Thyroid gland (tissue), 4 donors: ENCODE data around the gene CA7. TPM values are rescaled to one million over a fixed set of nuclear protein-coding genes. Genes with fewer than 3 reads are reported as not detected.

Experiments
- DNase-seq, 2 donors: peaks; one replicate each; pipeline ENCODE4 v3.0.0-alpha.2; 2019
- H3K27ac ChIP-seq, 3 donors: fragments of 200-600 bp; sonication (generic); 1 replicate in 2 of 3; 2 replicates in 1 of 3; pipeline ENCODE4 v1.5.1; 2016 to 2019; ENCODE audit warnings: mild to moderate bottlenecking in 1 of 3, moderate library complexity in 1 of 3
- H3K27me3 ChIP-seq: fragments of 200-600 bp; sonication (generic); one replicate; pipeline ENCODE4 v1.5.1; 2019
- H3K36me3 ChIP-seq, 2 donors: fragments of 200-600 bp; sonication (generic); one replicate each; pipeline ENCODE4 v1.5.1; 2016 to 2019
- H3K4me1 ChIP-seq, 2 donors: fragments of 200-600 bp; sonication (generic); one replicate each; pipeline ENCODE4 v1.5.1; 2017 to 2019
- H3K4me3 ChIP-seq, 3 donors: fragments of 200-600 bp; sonication (generic); replicated peaks in 1 of 3; 1 replicate in 2 of 3; 2 replicates in 1 of 3; pipeline ENCODE4 v1.5.1; 2016; ENCODE audit warnings: mild to moderate bottlenecking in 1 of 3
- H3K9me3 ChIP-seq: fragments of 200-600 bp; sonication (generic); one replicate; pipeline ENCODE4 v1.5.1; 2017
- CTCF ChIP-seq, 6 experiments: fragments of 200-600 bp in 3 of 6; fragments of 450-650 bp in 3 of 6; sonication (generic) in 3 of 6; IDR thresholded peaks; one replicate each; pipeline ENCODE4 v1.5.1; 2016 to 2019; ENCODE audit warnings: antibody characterized with exemption in 6 of 6, mild to moderate bottlenecking in 2 of 6, inconsistent platforms in 1 of 6, moderate library complexity in 1 of 6
- POLR2A ChIP-seq, 2 donors: fragments of 450-650 bp; IDR thresholded peaks; one replicate each; pipeline ENCODE4 v1.6.1; 2017; ENCODE audit warnings: antibody characterized with exemption in 2 of 2, mild to moderate bottlenecking in 2 of 2, moderate library complexity in 1 of 2
- WGBS, 2 donors: methylation state at CpG; one replicate each; pipeline ENCODE4 v1.1.5; 2017; 5-methylcytosine and 5-hydroxymethylcytosine counted together
- intact Hi-C: fragments of 100-400 bp; cut with DNase I; formaldehyde crosslinking; loops from one replicate; pipeline ENCODE4 v1.15.1; 2023
- total RNA-seq, 4 donors: library from RNA; depleted of rRNA; stranded (reverse); fragments of >200 nt; gene quantifications; one replicate each; pipeline ENCODE4 v1.2.3, GENCODE V29; 2016

Gene CA7
- total RNA-seq, 4 donors from 2014 or later, result 0.46 TPM; not detected in 3

- 51 to 60% methylated on average over 4 of the region's 4 CpGs for WGBS, 2 donors
- peak overlapping the region; percentile 62 to 84 (median 80) for H3K27ac ChIP-seq
These were observed 45.4 kb downstream of the CA7 start for GRCh38 chr16:66889622-66890021.

DNA sequence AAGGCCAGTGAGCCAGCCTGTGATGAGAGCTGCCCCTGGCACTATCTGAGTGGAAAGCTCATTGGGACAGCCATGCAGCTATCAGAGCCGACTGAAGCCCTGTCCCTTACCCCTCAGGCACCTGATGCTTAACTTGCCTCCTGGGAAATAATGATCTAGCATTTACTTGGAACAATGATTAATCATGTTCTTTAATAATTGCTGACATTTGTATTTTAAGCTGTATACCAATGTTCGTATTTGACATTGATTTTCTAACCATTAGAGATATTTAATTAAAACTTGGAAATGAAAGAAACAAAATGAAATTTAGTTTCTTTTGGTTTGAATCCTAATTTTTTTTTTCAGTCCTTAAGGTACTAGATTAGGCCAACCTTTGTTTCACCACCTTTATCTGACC, 46.6 kb downstream of the CA7 start:
- no peak overlapping the region for H3K4me3 ChIP-seq
- TF ChIP-seq CTCF (IDR thresholded peaks at IDR 0.05) (no peak), POLR2A (IDR thresholded peaks at IDR 0.05) (no peak)
- intact Hi-C loops, result loop anchor here (10.0 kb wide), 1 partner anchor 294 kb away; the partner anchor contains the start of gene MATCAP1

More at GRCh38 chr16:66889622-66890021, 45.4 kb downstream of the CA7 start:
- TF ChIP-seq POLR2A (IDR thresholded peaks at IDR 0.05) (no peak), CTCF (IDR thresholded peaks at IDR 0.05) (no peak)
- intact Hi-C loops, result loop anchor here (10.0 kb wide), 1 partner anchor 295 kb away; the partner anchor contains the start of gene MATCAP1
- Histone ChIP-seq H3K36me3 (peaks cover 8 to 10% of the 10 kb centered on the region in 2 donors), H3K4me1 (peaks cover 46 to 55% of the 10 kb centered on the region in 2 donors), H3K4me3 (no peak overlapping the region), H3K9me3 (no peaks in the 10 kb centered on the region), H3K27me3 (no peaks in the 10 kb centered on the region)
- peak in 1 of 2 donors; percentile 26 for DNase-seq

DNA sequence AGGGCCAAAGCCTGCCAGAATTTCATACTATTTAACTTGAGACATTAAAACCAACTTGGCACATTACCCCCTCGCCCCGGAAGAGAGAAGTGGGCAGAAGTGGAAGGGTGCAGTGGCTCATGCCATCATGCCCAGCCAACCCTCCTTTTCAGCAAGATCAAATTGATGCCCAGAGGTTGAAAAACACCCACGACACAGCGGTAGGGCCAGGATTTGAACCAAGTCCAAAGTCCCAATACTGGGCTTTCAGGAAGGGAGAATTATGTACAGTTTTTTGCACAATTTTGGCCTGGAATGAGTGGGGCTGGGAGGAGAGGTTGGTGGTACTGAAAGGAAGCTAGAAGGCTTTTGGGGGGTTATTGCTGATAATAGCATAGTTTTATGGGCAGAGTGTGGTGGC, 47.1 kb downstream of the CA7 start:
- TF ChIP-seq CTCF (IDR thresholded peaks at IDR 0.05), result no peak
- TF ChIP-seq POLR2A (IDR thresholded peaks at IDR 0.05), result no peak
- peak overlapping the region in 2 of 3 donors; percentile 62 to 84 for H3K27ac ChIP-seq
- intact Hi-C loops, result loop anchor here (10.0 kb wide), 1 partner anchor 293 kb away; the partner anchor contains the start of gene MATCAP1
- 43 to 72% methylated on average over 4 of the region's 4 CpGs for WGBS, 2 donors
- H3K9me3 ChIP-seq, result no peaks in the 10 kb centered on the region
- DNase-seq, result peak in 1 of 2 donors; percentile 23
- no peaks in the 10 kb centered on the region for H3K36me3 ChIP-seq
- H3K4me3 ChIP-seq, result no peak overlapping the region
- H3K27me3 ChIP-seq, result no peaks in the 10 kb centered on the region
- H3K4me1 ChIP-seq, result peaks cover 31 to 55% of the 10 kb centered on the region in 2 donors

More for the DNA sequence above, 46.6 kb downstream of the CA7 start:
- no peak for DNase-seq
- Histone ChIP-seq H3K27ac (peak overlapping the region; percentile 11 to 84 (median 62)), H3K27me3 (no peaks in the 10 kb centered on the region), H3K9me3 (no peaks in the 10 kb centered on the region), H3K4me1 (peaks cover 37 to 54% of the 10 kb centered on the region in 2 donors), H3K36me3 (no peaks in the 10 kb centered on the region)
- 77 to 97% methylated on average over 2 of the region's 2 CpGs for WGBS, 2 donors

DNA sequence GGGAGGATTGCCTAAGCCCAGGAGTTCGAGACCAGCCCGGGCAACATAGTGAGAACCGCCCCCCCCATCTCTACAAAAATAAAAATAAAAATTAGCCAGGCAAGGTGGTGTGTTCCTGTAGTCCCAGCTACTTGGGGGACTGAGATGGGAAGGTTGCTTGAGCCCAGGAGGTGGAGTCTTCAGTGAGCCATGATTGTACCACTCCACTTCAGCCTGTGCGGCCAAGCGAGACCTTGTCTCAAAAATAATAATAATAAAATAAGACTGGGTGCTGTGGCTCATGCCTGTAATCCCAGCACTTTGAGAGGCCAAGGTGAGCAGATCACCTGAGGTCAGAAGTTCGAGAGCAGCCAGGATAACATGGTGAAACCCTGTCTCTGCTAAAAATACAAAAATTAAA, 47.6 kb downstream of the CA7 start:
- no peaks in the 10 kb centered on the region for H3K36me3 ChIP-seq
- intact Hi-C loops, result loop anchor here (10.0 kb wide), 1 partner anchor 293 kb away; the partner anchor contains the start of gene MATCAP1
- no peaks in the 10 kb centered on the region for H3K27me3 ChIP-seq
- peak overlapping the region in 2 of 3 donors; percentile 62 to 84 for H3K27ac ChIP-seq
- DNase-seq, result peak; percentile 30 to 62
- H3K9me3 ChIP-seq, result no peaks in the 10 kb centered on the region
- no peak overlapping the region for H3K4me3 ChIP-seq
- WGBS, 2 donors, result 79 to 81% methylated on average over 6 of the region's 6 CpGs
- no peak for TF ChIP-seq CTCF (IDR thresholded peaks at IDR 0.05)
- TF ChIP-seq POLR2A (IDR thresholded peaks at IDR 0.05), result no peak
- peaks cover 28 to 54% of the 10 kb centered on the region in 2 donors for H3K4me1 ChIP-seq

DNA sequence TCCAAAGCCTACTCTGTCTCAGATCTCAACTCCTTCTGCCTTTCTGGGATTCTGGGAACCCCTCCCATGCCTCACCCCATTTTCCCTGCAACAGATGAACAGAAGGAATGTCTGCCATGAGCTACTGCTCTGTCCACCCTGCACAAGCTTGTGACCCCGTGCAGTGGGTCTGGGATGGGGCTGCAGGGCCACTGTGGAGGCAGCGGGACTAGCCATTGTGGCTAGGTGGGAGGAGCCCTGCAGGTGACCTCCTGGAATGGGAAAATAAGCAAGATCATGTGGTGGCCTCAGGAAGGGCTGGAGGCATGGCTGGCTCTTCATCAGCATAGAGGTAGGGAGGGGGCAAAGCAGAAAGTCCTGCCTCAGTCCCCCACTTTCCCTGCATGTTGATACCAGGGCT, 49.8 kb downstream of the CA7 start:
- Histone ChIP-seq H3K27ac (no peak overlapping the region), H3K9me3 (no peaks in the 10 kb centered on the region), H3K27me3 (no peaks in the 10 kb centered on the region), H3K4me3 (no peak overlapping the region), H3K4me1 (peaks cover 38 to 62% of the 10 kb centered on the region in 2 donors), H3K36me3 (no peaks in the 10 kb centered on the region)
- intact Hi-C loops, result loop anchor here (2.0 to 10.0 kb wide), 2 partner anchors 35 to 291 kb away; partner anchors contain the start of gene MATCAP1
- DNase-seq, result no peak
- TF ChIP-seq CTCF (IDR thresholded peaks at IDR 0.05), result no peak
- no peak for TF ChIP-seq POLR2A (IDR thresholded peaks at IDR 0.05)
- 77 to 80% methylated on average over 1 to 2 of the region's 2 CpGs for WGBS, 2 donors
